SU-DHL-6 (cell line): Measurements from ENCODE around the gene CXCL14.

Source experiments
- H2AFZ ChIP-seq: fragments of 200-600 bp; sonication (generic); 2 replicates; pipeline ENCODE4 v1.6.1; 2014; ENCODE audit warnings: low read depth, mild to moderate bottlenecking, moderate library complexity, mixed read lengths, antibody characterized with exemption, low read length; ENCODE audit not compliant: severe bottlenecking
- H3F3A ChIP-seq: fragments of 200-600 bp; shearing (Covaris generic); 2 replicates; pipeline ENCODE4 v1.6.0; 2016; ENCODE audit warnings: antibody characterized with exemption, mild to moderate bottlenecking; ENCODE audit not compliant: insufficient read depth
- H3K27ac ChIP-seq: fragments of 200-600 bp; sonication (generic); 2 replicates; pipeline ENCODE4 v1.5.1; 2016; ENCODE audit warnings: low read depth, mild to moderate bottlenecking, low read length, moderate library complexity, mixed read lengths
- H3K27me3 ChIP-seq: fragments of 200-600 bp; sonication (generic), shearing (Covaris generic); 2 replicates; pipeline ENCODE4 v1.6.0; 2014; ENCODE audit warnings: mild to moderate bottlenecking, low read length
- H3K36me3 ChIP-seq: fragments of 200-600 bp; sonication (generic); 2 replicates; pipeline ENCODE4 v1.6.1; 2014; ENCODE audit warnings: mild to moderate bottlenecking, low read length, mixed read lengths
- H3K4me2 ChIP-seq: fragments of 300-600, 200-600 bp; shearing (Covaris generic), sonication (generic); 2 replicates; pipeline ENCODE4 v1.6.0; 2014; ENCODE audit warnings: low read length, low read depth, mild to moderate bottlenecking; ENCODE audit not compliant: poor library complexity, severe bottlenecking
- H3K4me3 ChIP-seq: fragments of 200-600 bp; sonication (generic); 2 replicates; pipeline ENCODE4 v1.5.1; 2014; ENCODE audit warnings: antibody characterized with exemption, low read length, mild to moderate bottlenecking, mixed read lengths; ENCODE audit not compliant: insufficient read depth, poor library complexity, severe bottlenecking
- H3K79me2 ChIP-seq: fragments of 200-600 bp; sonication (generic); 2 replicates; pipeline ENCODE4 v1.6.1; 2014; ENCODE audit warnings: mild to moderate bottlenecking, low read length, moderate library complexity; ENCODE audit not compliant: insufficient read depth
- H3K9ac ChIP-seq: fragments of 200-600 bp; sonication (generic); 2 replicates; pipeline ENCODE4 v1.7.0; 2014; ENCODE audit warnings: mild to moderate bottlenecking, low read length
- H3K9me2 ChIP-seq: fragments of 200-600 bp; sonication (generic); replicated peaks from 2 replicates; pipeline ENCODE4 v1.6.1; 2014; ENCODE audit warnings: low read length; ENCODE audit not compliant: insufficient read depth
- H3K9me3 ChIP-seq: fragments of 200-600 bp; sonication (generic); 2 replicates; pipeline ENCODE4 v1.6.1; 2014; ENCODE audit warnings: low read length, mixed read lengths; ENCODE audit not compliant: insufficient read depth
- H4K20me1 ChIP-seq: fragments of 200-600 bp; sonication (generic); 2 replicates; pipeline ENCODE4 v1.6.1; 2014; ENCODE audit warnings: low read depth, mild to moderate bottlenecking, antibody characterized with exemption, low read length, moderate library complexity, mixed read lengths
- CTCF ChIP-seq: fragments of 200-600 bp; sonication (generic); IDR thresholded peaks from one replicate; pipeline ENCODE4 v1.5.1; 2017; ENCODE audit warnings: antibody characterized with exemption, mild to moderate bottlenecking, low read length, moderate library complexity; ENCODE audit not compliant: insufficient read depth, poor library complexity, severe bottlenecking
- EZH2phosphoT487 ChIP-seq: fragments of 200-600 bp; sonication (generic), shearing (Covaris generic); conservative IDR thresholded peaks from 2 replicates; pipeline ENCODE4 v1.6.1; 2018; ENCODE audit warnings: mild to moderate bottlenecking, antibody characterized with exemption, low read length, moderate library complexity, mixed read lengths

The CXCL14 gene

GRCh38 chr5:135543485-135544304 is 35.1 kb downstream of the CXCL14 start:
- no peak overlapping the region for H3K9ac ChIP-seq
- no peaks in the 10 kb centered on the region for H3K9me2 ChIP-seq
- TF ChIP-seq EZH2phosphoT487 (no peak), CTCF (no peak)
- no peaks in the 10 kb centered on the region for H3K79me2 ChIP-seq
- H4K20me1 ChIP-seq = no peaks in the 10 kb centered on the region
- no peaks in the 10 kb centered on the region for H3K36me3 ChIP-seq
- no peaks in the 10 kb centered on the region for H3K27me3 ChIP-seq
- H2AFZ ChIP-seq = no peak overlapping the region
- no peak overlapping the region for H3K4me2 ChIP-seq
- H3F3A ChIP-seq = no peaks in the 10 kb centered on the region
- H3K4me3 ChIP-seq = no peak overlapping the region
- H3K27ac ChIP-seq = no peak overlapping the region
- no peaks in the 10 kb centered on the region for H3K9me3 ChIP-seq

GRCh38 chr5:135543001-135543484 is 35.7 kb downstream of the CXCL14 start:
- TF ChIP-seq EZH2phosphoT487 (no peak), CTCF (no peak)
- no peaks in the 10 kb centered on the region for H3K36me3 ChIP-seq
- no peak overlapping the region for H3K9ac ChIP-seq
- H3K4me3 ChIP-seq = no peak overlapping the region
- no peaks in the 10 kb centered on the region for H3K27me3 ChIP-seq
- H2AFZ ChIP-seq = no peak overlapping the region
- H3K79me2 ChIP-seq = no peaks in the 10 kb centered on the region
- H3K9me3 ChIP-seq = no peaks in the 10 kb centered on the region
- H3F3A ChIP-seq = no peaks in the 10 kb centered on the region
- H3K9me2 ChIP-seq = no peaks in the 10 kb centered on the region
- no peak overlapping the region for H3K27ac ChIP-seq
- no peak overlapping the region for H3K4me2 ChIP-seq
- H4K20me1 ChIP-seq = no peaks in the 10 kb centered on the region

GRCh38 chr5:135541807-135542502 is 36.8 kb downstream of the CXCL14 start:
- H3K9me3 ChIP-seq = no peaks in the 10 kb centered on the region
- no peaks in the 10 kb centered on the region for H3K27me3 ChIP-seq
- H3K4me2 ChIP-seq = no peak overlapping the region
- no peaks in the 10 kb centered on the region for H4K20me1 ChIP-seq
- no peak overlapping the region for H3K9ac ChIP-seq
- TF ChIP-seq CTCF = no peak
- TF ChIP-seq EZH2phosphoT487 = no peak
- no peaks in the 10 kb centered on the region for H3F3A ChIP-seq
- H3K36me3 ChIP-seq = no peaks in the 10 kb centered on the region
- no peaks in the 10 kb centered on the region for H3K79me2 ChIP-seq
- H3K4me3 ChIP-seq = no peak overlapping the region
- H3K9me2 ChIP-seq = no peaks in the 10 kb centered on the region
- no peak overlapping the region for H3K27ac ChIP-seq
- no peak overlapping the region for H2AFZ ChIP-seq
